Measurements from ENCODE around the gene CCNJL. TPM values are rescaled to one million over a fixed set of nuclear protein-coding genes. Genes with fewer than 3 reads are reported as not detected.

CCNJL gene
- total and polyA plus RNA-seq, 12 donors = 2.9 to 20.8 (median 6.4) TPM

GRCh38 chr5:160259341-160259740, 53.0 kb downstream of the CCNJL start:
- no peak overlapping the region for H3K27ac ChIP-seq
- no peak for TF ChIP-seq CTCF (IDR thresholded peaks at IDR 0.05)
- 93 to 95% methylated on average over 7 of the region's 7 CpGs for WGBS, 2 donors
- intact Hi-C loops (cut with DNase I) = no loop called here
- H3K4me3 ChIP-seq = no peak overlapping the region
- no peaks in the 10 kb centered on the region for H3K27me3 ChIP-seq
- peaks cover 8 to 35% (median 31%) of the 10 kb centered on the region in 9 donors for H3K4me1 ChIP-seq
- ATAC-seq (no peak), DNase-seq (no peak)
- no peaks in the 10 kb centered on the region for H3K9me3 ChIP-seq
- H3K36me3 ChIP-seq = peaks cover 0 to 35% (median 2%) of the 10 kb centered on the region in 9 donors

DNA sequence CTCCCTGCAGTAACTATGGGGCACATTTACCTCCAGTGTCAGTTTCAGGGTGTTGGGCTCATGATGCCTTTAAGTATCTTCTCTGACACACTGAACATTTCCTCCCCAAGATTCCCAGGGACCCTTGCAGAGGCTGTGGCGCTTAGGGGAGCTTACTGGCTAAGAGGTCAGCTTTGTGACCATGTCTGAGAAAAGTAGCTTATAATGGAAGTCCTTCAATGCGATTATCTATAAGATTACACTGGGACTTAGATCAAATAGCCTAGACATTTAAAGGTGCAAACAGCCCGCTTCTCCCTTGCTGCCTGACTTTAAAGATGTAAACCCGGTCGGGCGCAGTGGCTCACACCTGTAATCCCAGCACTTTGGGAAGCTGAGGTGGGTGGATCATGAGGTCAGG, 57.7 kb downstream of the CCNJL start:
- no peak for TF ChIP-seq CTCF (IDR thresholded peaks at IDR 0.05)
- Histone ChIP-seq H3K4me3 (no peak overlapping the region), H3K36me3 (peaks cover 0 to 65% (median 22%) of the 10 kb centered on the region in 9 donors), H3K4me1 (peaks cover 0 to 7% (median 0%) of the 10 kb centered on the region in 9 donors), H3K27ac (no peak overlapping the region), H3K27me3 (no peaks in the 10 kb centered on the region), H3K9me3 (no peaks in the 10 kb centered on the region)
- ATAC-seq (no peak), DNase-seq (no peak)
- intact Hi-C loops (cut with DNase I) = no loop called here
- 96 to 98% methylated on average over 6 of the region's 6 CpGs for WGBS, 2 donors

- Histone ChIP-seq H3K9me3 (no peaks in the 10 kb centered on the region), H3K4me1 (peaks cover 0 to 7% (median 0%) of the 10 kb centered on the region in 9 donors), H3K36me3 (peaks cover 0 to 52% (median 22%) of the 10 kb centered on the region in 9 donors), H3K4me3 (no peak overlapping the region), H3K27ac (no peak overlapping the region), H3K27me3 (no peaks in the 10 kb centered on the region)
- ATAC-seq (peak in 2 of 8 donors; percentile 27 to 40), DNase-seq (no peak)
- no peak for TF ChIP-seq CTCF (IDR thresholded peaks at IDR 0.05)
- intact Hi-C loops (cut with DNase I) = no loop called here
- WGBS, 2 donors = 86 to 89% methylated on average over 17 of the region's 17 CpGs
Measured at GRCh38 chr5:160253441-160253840, 58.9 kb downstream of the CCNJL start.

- no peak overlapping the region for H3K27ac ChIP-seq
- peaks cover 0 to 51% (median 22%) of the 10 kb centered on the region in 9 donors for H3K36me3 ChIP-seq
- no peak overlapping the region for H3K4me3 ChIP-seq
- no peaks in the 10 kb centered on the region for H3K9me3 ChIP-seq
- intact Hi-C loops (cut with DNase I) = no loop called here
- DNase-seq (no peak), ATAC-seq (no peak)
- no peaks in the 10 kb centered on the region for H3K27me3 ChIP-seq
- H3K4me1 ChIP-seq = peaks cover 0 to 7% (median 0%) of the 10 kb centered on the region in 9 donors
- 90 to 93% methylated on average over 9 of the region's 9 CpGs for WGBS, 2 donors
- no peak for TF ChIP-seq CTCF (IDR thresholded peaks at IDR 0.05)
Measured at GRCh38 chr5:160252916-160253315, 59.4 kb downstream of the CCNJL start.

Measured in heart right ventricle (tissue), 16 donors.